ENCODE measurements around the gene TRAPPC11. TPM values are rescaled to one million over a fixed set of nuclear protein-coding genes. Genes with fewer than 3 reads are reported as not detected.

The TRAPPC11 gene
- total and polyA plus RNA-seq, 2 of the 4 experiments (the other 2 are of a cell fraction) = 25.3 to 56.8 TPM

DNA sequence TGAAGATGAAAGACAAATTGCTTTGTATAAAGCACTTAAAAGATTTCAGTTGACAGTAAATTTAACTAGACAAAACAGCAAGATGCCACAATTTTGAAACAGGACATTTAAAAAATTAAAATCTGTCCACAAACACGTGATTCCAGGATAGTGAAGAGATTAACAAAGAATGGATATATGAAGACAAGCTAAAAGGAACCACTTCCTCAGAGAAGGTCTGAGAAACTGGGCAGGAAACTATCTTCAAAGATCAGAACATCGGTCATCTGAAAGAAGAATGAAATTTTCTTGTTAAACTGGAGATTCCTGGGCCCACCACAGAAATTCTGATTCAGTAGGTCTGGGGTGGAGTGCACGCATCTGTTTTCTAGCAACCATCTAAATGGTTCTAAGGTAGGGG lies 1.5 kb upstream of the TRAPPC11 start:
- dilution Hi-C loops (cut with HindIII; ENCODE audit: low sequenced_read_pairs, unreplicated experiment) = no loop called here
- POLR2A ChIA-PET (ENCODE audit: unreplicated experiment) = no interaction called here
- H2AFZ ChIP-seq (replicated peaks; ENCODE audit: low read length, poor library complexity) = no peak overlapping the region
- no peak overlapping the region for H4K5ac ChIP-seq (ENCODE audit: low read depth, low read length)
- DNase-seq (no peak), ATAC-seq (ENCODE audit: low read depth) (no peak)
- H3K36me3 ChIP-seq (ENCODE audit: control insufficient read depth, insufficient read depth, low read length) = peaks cover 2% of the 10 kb centered on the region
- H2AK9ac ChIP-seq (replicated peaks; ENCODE audit: low read depth, low read length, poor library complexity) = no peak overlapping the region
- peak overlapping the region; percentile 98; the same call in 1 of the 2 replicates for H3K4me3 ChIP-seq (ENCODE audit: insufficient read depth, low read depth, low read length)
- intact Hi-C loops (cut with micrococcal nuclease) = no loop called here
- H3K27me3 ChIP-seq (ENCODE audit: control insufficient read depth, insufficient read depth, low read length) = no peaks in the 10 kb centered on the region
- H3K56ac ChIP-seq (ENCODE audit: extremely low read depth, insufficient read depth, low read length) = no peak overlapping the region
- H4K20me1 ChIP-seq (ENCODE audit: insufficient read depth, low read length) = no peaks in the 10 kb centered on the region
- no peak overlapping the region for H2BK15ac ChIP-seq (ENCODE audit: low read depth, low read length)
- 0 out of 2 replicates have a peak overlapping the region, but pooled peaks have one; percentile 2 for H3K23ac ChIP-seq (ENCODE audit: low read depth, low read length)
- no peak overlapping the region for H3K27ac ChIP-seq (ENCODE audit: insufficient read depth, low read length)
- TF ChIP-seq CHD1 (IDR thresholded peaks at IDR 0.05; ENCODE audit: low read depth, low read length) (no peak), MXI1 (IDR thresholded peaks at IDR 0.05; ENCODE audit: borderline replicate concordance, low read depth, low read length) (no peak), NFE2L2 (IDR thresholded peaks at IDR 0.05; ENCODE audit: low read depth, low read length) (no peak), SMC3 (IDR thresholded peaks at IDR 0.05; ENCODE audit: low read depth, low read length) (no peak)
- TF ChIP-seq, protein P1, sequence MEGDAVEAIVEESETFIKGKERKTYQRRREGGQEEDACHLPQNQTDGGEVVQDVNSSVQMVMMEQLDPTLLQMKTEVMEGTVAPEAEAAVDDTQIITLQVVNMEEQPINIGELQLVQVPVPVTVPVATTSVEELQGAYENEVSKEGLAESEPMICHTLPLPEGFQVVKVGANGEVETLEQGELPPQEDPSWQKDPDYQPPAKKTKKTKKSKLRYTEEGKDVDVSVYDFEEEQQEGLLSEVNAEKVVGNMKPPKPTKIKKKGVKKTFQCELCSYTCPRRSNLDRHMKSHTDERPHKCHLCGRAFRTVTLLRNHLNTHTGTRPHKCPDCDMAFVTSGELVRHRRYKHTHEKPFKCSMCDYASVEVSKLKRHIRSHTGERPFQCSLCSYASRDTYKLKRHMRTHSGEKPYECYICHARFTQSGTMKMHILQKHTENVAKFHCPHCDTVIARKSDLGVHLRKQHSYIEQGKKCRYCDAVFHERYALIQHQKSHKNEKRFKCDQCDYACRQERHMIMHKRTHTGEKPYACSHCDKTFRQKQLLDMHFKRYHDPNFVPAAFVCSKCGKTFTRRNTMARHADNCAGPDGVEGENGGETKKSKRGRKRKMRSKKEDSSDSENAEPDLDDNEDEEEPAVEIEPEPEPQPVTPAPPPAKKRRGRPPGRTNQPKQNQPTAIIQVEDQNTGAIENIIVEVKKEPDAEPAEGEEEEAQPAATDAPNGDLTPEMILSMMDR (conservative IDR thresholded peaks at IDR 0.05; ENCODE audit: low read depth, low read length) = no peak
- TF ChIP-seq, protein P2, sequence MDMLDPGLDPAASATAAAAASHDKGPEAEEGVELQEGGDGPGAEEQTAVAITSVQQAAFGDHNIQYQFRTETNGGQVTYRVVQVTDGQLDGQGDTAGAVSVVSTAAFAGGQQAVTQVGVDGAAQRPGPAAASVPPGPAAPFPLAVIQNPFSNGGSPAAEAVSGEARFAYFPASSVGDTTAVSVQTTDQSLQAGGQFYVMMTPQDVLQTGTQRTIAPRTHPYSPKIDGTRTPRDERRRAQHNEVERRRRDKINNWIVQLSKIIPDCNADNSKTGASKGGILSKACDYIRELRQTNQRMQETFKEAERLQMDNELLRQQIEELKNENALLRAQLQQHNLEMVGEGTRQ (IDR thresholded peaks at IDR 0.05; ENCODE audit: low read depth, low read length) = no peak
- H4K8ac ChIP-seq (ENCODE audit: low read depth in 2 of 2, low read length in 2 of 2) = no peak overlapping the region
- in situ Hi-C loops (cut with MboI; ENCODE audit: low sequenced_read_pairs) = no loop called here
- peak overlapping the region; percentile 95 for H3K4me2 ChIP-seq (ENCODE audit: low read depth, low read length)
- H3K18ac ChIP-seq (ENCODE audit: low read depth, low read length) = no peak overlapping the region
- no peak overlapping the region for H2BK120ac ChIP-seq (ENCODE audit: low read depth, low read length)
- BruUV-seq (replicated peaks) = no TSS peak
- peak overlapping the region; percentile 46; the same call in 1 of the 2 replicates for H3K9ac ChIP-seq (ENCODE audit: low read depth, low read length)
- H3K14ac ChIP-seq (replicated peaks; ENCODE audit: low read depth, low read length) = no peak overlapping the region
- no CpG with 5 or more reads among the region's 3 CpGs for WGBS, 2 experiments (ENCODE audit: extremely low coverage in 2 of 2, insufficient read length in 1 of 2)
- no peak overlapping the region for H2BK5ac ChIP-seq (ENCODE audit: low read depth, low read length, poor library complexity, severe bottlenecking)
- CTCF ChIA-PET = no interaction called here
- no peak overlapping the region for H2AK5ac ChIP-seq (ENCODE audit: low read depth, low read length)
- H3K4me1 ChIP-seq (ENCODE audit: control insufficient read depth, insufficient read depth, low read length) = no peaks in the 10 kb centered on the region; the same call in 1 of the 2 replicates
- H3K9me3 ChIP-seq (ENCODE audit: control insufficient read depth, insufficient read depth, low read length) = no peaks in the 10 kb centered on the region
- no peak overlapping the region for H4K91ac ChIP-seq (ENCODE audit: insufficient read depth, low read depth, low read length)
- H2BK20ac ChIP-seq (ENCODE audit: low read depth, low read length) = no peak overlapping the region
- no peak overlapping the region for H3K4ac ChIP-seq (ENCODE audit: low read depth, low read length)
- no peaks in the 10 kb centered on the region for H3K9me1 ChIP-seq (ENCODE audit: insufficient read depth, low read length)
- peaks cover 16 to 29% of the 10 kb centered on the region in 2 experiments for H3K79me1 ChIP-seq (ENCODE audit: low read depth in 1 of 2, low read length in 2 of 2)
